Activated CD4-positive, alpha-beta T cell treated with anti-CD3 and anti-CD28 coated beads, Interleukin-2, Interleukin-4, amounts not matched to agents 100 ng/mL and 50 ng/mL, durations not matched to agents 16 hours and 8 hours (primary cell): Measurements from ENCODE around the gene PROM1.

Experiments used
- DNase-seq: peaks from one replicate; pipeline ENCODE4 v3.0.0-alpha.2; 2020; ENCODE audit warnings: low spot score

Gene PROM1

GRCh38 chr4:16026160-16026761, 57.6 kb downstream of the PROM1 start:
- DNase-seq, result peak; percentile 58

GRCh38 chr4:16025268-16025667, 58.6 kb downstream of the PROM1 start:
- DNase-seq, result no peak

- DNase-seq, result peak; percentile 43
Observed at GRCh38 chr4:16023776-16024408, 59.9 kb downstream of the PROM1 start.

- DNase-seq, result no peak
Observed at GRCh38 chr4:16021804-16022560, 61.8 kb downstream of the PROM1 start.

GRCh38 chr4:16019649-16020048, 64.2 kb downstream of the PROM1 start:
- DNase-seq, result no peak

- no peak for DNase-seq
Observed at GRCh38 chr4:16018841-16019240, 65.0 kb downstream of the PROM1 start.

- no peak for DNase-seq
Observed at GRCh38 chr4:16018061-16018676, 65.7 kb downstream of the PROM1 start.

- DNase-seq, result no peak
Observed at GRCh38 chr4:16016536-16016935, 67.3 kb downstream of the PROM1 start.

GRCh38 chr4:16011173-16011572, 72.7 kb downstream of the PROM1 start:
- DNase-seq, result no peak

GRCh38 chr4:16009153-16009552, 74.7 kb downstream of the PROM1 start:
- no peak for DNase-seq

- DNase-seq, result no peak
Observed at GRCh38 chr4:16007471-16008095, 76.2 kb downstream of the PROM1 start.

GRCh38 chr4:16006771-16007446, 76.9 kb downstream of the PROM1 start:
- no peak for DNase-seq

GRCh38 chr4:16005676-16006075, 78.1 kb downstream of the PROM1 start:
- DNase-seq, result no peak

GRCh38 chr4:16001484-16001858, 82.4 kb downstream of the PROM1 start:
- DNase-seq, result peak; percentile 62

GRCh38 chr4:16000708-16001483, 82.9 kb downstream of the PROM1 start:
- DNase-seq, result no peak

- no peak for DNase-seq
Observed at GRCh38 chr4:15996773-15997172, 87.0 kb downstream of the PROM1 start.

- DNase-seq, result no peak
Observed at GRCh38 chr4:15995826-15996225, 88.0 kb downstream of the PROM1 start.

GRCh38 chr4:15992167-15992485, 91.7 kb downstream of the PROM1 start:
- no peak for DNase-seq

- DNase-seq, result no peak
Observed at GRCh38 chr4:15990570-15991285, 93.1 kb downstream of the PROM1 start.

- no peak for DNase-seq
Observed at GRCh38 chr4:15989424-15989823, 94.4 kb downstream of the PROM1 start.

GRCh38 chr4:15988222-15988621, 95.6 kb downstream of the PROM1 start:
- no peak for DNase-seq
